K562 (cell line): ENCODE measurements around the gene SLC13A3. TPM values are rescaled to one million over a fixed set of nuclear protein-coding genes. Genes with fewer than 3 reads are reported as not detected.

Experiments
- BCOR ChIP-seq: fragments of 450-650 bp; IDR thresholded peaks from 2 replicates; pipeline ENCODE4 v1.6.1; 2016
- CTCF ChIP-seq, 3 experiments: IDR thresholded peaks in 2 of 3; conservative IDR thresholded peaks in 1 of 3; 2 replicates each; pipeline ENCODE4 v1.5.1; 2011 to 2012; ENCODE audit warnings: low read length in 3 of 3, mild to moderate bottlenecking in 3 of 3, control low read depth in 2 of 3, improper control_type of control experiment in 1 of 3, inconsistent platforms in 1 of 3, low read depth in 1 of 3, mixed read lengths in 1 of 3, moderate library complexity in 1 of 3; ENCODE audit not compliant: insufficient read depth in 2 of 3
- HDAC6 ChIP-seq: IDR thresholded peaks from 2 replicates; pipeline ENCODE4 v1.6.1; 2012; ENCODE audit warnings: low read depth, mild to moderate bottlenecking, control low read depth, inconsistent platforms, low read length, moderate library complexity
- HDGF ChIP-seq: fragments of 450-650 bp; IDR thresholded peaks from 2 replicates; pipeline ENCODE4 v1.6.1; 2016
- HNRNPL ChIP-seq: fragments of 200-400 bp; formaldehyde crosslinking; IDR thresholded peaks from 2 replicates; pipeline ENCODE4 v1.6.1; 2017; ENCODE audit warnings: low read depth, mild to moderate bottlenecking, low read length
- KHSRP ChIP-seq: fragments of 450-650 bp; IDR thresholded peaks from 2 replicates; pipeline ENCODE4 v1.6.1; 2017
- MAFF ChIP-seq: IDR thresholded peaks from 2 replicates; pipeline ENCODE4 v1.6.1; 2012; ENCODE audit warnings: low read length, improper control_type of control experiment
- MXI1 ChIP-seq: IDR thresholded peaks from 2 replicates; pipeline ENCODE4 v1.6.1; 2011; ENCODE audit warnings: low read depth, mild to moderate bottlenecking, improper control_type of control experiment, low read length
- NFYB ChIP-seq: IDR thresholded peaks from 2 replicates; pipeline ENCODE4 v1.6.1; 2011; ENCODE audit warnings: mild to moderate bottlenecking, moderate library complexity; ENCODE audit not compliant: insufficient read length; ENCODE audit errors: extremely low read depth
- NR1H2 ChIP-seq: sonication (generic); formaldehyde crosslinking; IDR thresholded peaks from 2 replicates; pipeline ENCODE4 v1.4.0; 2020; ENCODE audit warnings: mild to moderate bottlenecking, missing genetic modification reagents
- POLR3G ChIP-seq: IDR thresholded peaks from 2 replicates; pipeline ENCODE4 v1.6.1; 2011; ENCODE audit not compliant: insufficient read length, insufficient replicate concordance; ENCODE audit errors: extremely low read depth
- PTBP1 ChIP-seq: fragments of 200-400 bp; formaldehyde crosslinking; IDR thresholded peaks from 2 replicates; pipeline ENCODE4 v1.6.1; 2017; ENCODE audit warnings: low read depth, low read length
- SMARCA4 ChIP-seq: fragments of 450-650 bp; IDR thresholded peaks from 2 replicates; pipeline ENCODE4 v1.6.1; 2016
- SREBF2 ChIP-seq: sonication (generic); formaldehyde crosslinking; IDR thresholded peaks from 2 replicates; pipeline ENCODE4 v1.4.0; 2020; ENCODE audit warnings: mild to moderate bottlenecking, missing genetic modification reagents
- TCF3 ChIP-seq: sonication (generic); formaldehyde crosslinking; IDR thresholded peaks from 2 replicates; pipeline ENCODE4 v1.4.0; 2020; ENCODE audit warnings: mild to moderate bottlenecking, missing genetic modification reagents
- TRIM24 ChIP-seq, 2 experiments: fragments of 450-650 bp; IDR thresholded peaks; 2 replicates each; pipeline ENCODE4 v1.6.1; 2016
- ZBTB49 ChIP-seq: sonication (generic); formaldehyde crosslinking; IDR thresholded peaks from 2 replicates; pipeline ENCODE4 v1.8.0; 2022; ENCODE audit warnings: missing genetic modification reagents, mild to moderate bottlenecking, borderline replicate concordance
- ZC3H11A ChIP-seq: IDR thresholded peaks from 2 replicates; pipeline ENCODE4 v1.6.1; 2012; ENCODE audit warnings: low read depth, low read length, improper control_type of control experiment
- ZNF217 ChIP-seq: sonication (generic); formaldehyde crosslinking; IDR thresholded peaks from 2 replicates; pipeline ENCODE4 v1.8.0; 2022; ENCODE audit warnings: mild to moderate bottlenecking, missing genetic modification reagents
- ZNF23 ChIP-seq: fragments of 250-450 bp; sonication (Bioruptor Pico); IDR thresholded peaks from 2 replicates; pipeline ENCODE4 v1.4.0; 2020; ENCODE audit warnings: mild to moderate bottlenecking
- ZNF384 ChIP-seq: IDR thresholded peaks from 2 replicates; pipeline ENCODE4 v1.6.1; 2012; ENCODE audit warnings: low read depth, low read length, improper control_type of control experiment
- ZNF436 ChIP-seq: fragments of 250-450, 450-650 bp; sonication (Bioruptor Pico); formaldehyde crosslinking; IDR thresholded peaks from 2 replicates; pipeline ENCODE4 v1.7.0; 2020; ENCODE audit warnings: mild to moderate bottlenecking
- ZNF57 ChIP-seq: fragments of 450-650 bp; formaldehyde crosslinking; IDR thresholded peaks from 2 replicates; pipeline ENCODE4 v1.4.0; 2020; ENCODE audit warnings: mild to moderate bottlenecking, moderate library complexity
- ZNF79 ChIP-seq: fragments of 250-450 bp; sonication (Bioruptor Pico); IDR thresholded peaks from 2 replicates; pipeline ENCODE4 v1.4.0; 2020; ENCODE audit warnings: low read depth, mild to moderate bottlenecking, moderate library complexity
- polyA plus RNA-seq, 8 experiments: library from polyadenylated mRNA; depleted of rRNA in 4 of 8; stranded (reverse) in 5 of 8; unstranded in 3 of 8; fragments of >200 nt; fragmentation: Nextera tagmentation in 2 of 8; fragmentation: Illumina TruSeq in 1 of 8; extraction: Ambion mirVana in 2 of 8; extraction: Trizol in 1 of 8; gene quantifications; 2 replicates each; pipeline versions ENCODE4 v1.2.1 to v1.2.3, GENCODE V29; 2011 to 2014; ENCODE audit warnings: inconsistent platforms in 1 of 8, missing spikeins in 1 of 8
- total RNA-seq, 7 experiments: library from RNA; depleted of rRNA in 6 of 7; stranded (reverse); fragments of >200 nt in 6 of 7; fragmentation: Illumina TruSeq in 2 of 7; extraction: Trizol in 2 of 7; gene quantifications; 2 replicates each; pipeline versions ENCODE4 v1.2.1 to v1.2.3, GENCODE V29; 2011 to 2021; ENCODE audit warnings: low replicate concordance in 1 of 7
- TF ChIP-seq, protein P1 (sequence below): fragments of 250-450 bp; sonication (Bioruptor Pico); IDR thresholded peaks from 2 replicates; pipeline ENCODE4 v1.8.0; 2022; ENCODE audit warnings: moderate library complexity, mild to moderate bottlenecking, inconsistent platforms

Gene SLC13A3
- total and polyA plus RNA-seq, 9 of the 15 experiments (the other 6 are each of a cell fraction or from before 2014, with no cell fraction given) = 5.5 to 16.4 (median 8.5) TPM

DNA sequence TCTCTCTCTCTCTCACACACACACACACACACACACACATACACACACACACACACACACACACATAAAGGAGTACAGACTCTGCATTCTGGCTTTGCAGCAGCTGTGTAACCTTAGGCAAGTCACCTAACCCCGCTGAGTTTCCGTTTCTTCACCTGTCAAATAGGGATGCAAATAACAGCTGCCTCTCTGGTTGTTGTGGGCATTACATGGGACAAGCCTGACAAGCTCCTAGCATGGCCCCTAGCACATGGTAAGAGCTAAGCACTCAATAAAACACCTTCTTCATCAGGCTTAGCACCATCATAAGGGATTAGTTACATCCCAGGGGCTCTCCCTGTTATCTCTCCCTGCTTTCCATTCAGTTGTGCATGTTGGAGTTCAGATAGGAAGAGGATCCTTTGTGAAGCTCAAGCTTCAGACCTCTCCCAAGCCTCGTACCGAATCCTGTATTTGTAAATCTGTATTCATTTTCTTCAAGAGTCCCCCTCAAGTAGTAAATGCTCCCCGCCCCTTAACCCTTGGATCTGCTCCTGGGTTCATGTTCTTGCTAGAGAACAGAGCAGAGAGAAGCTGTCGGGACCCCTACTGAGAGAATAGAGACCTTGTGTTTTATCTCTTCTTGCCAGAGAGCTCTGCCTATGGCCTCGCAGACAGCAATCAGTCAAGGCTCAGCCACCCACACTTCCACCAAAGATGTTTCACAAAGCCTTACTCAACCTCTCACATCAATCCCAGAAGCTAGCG is 2.2 kb downstream of the SLC13A3 start (continued):
- no peak for TF ChIP-seq ZNF57 (CRISPR knock-in tag)
- TF ChIP-seq TRIM24 (IDR thresholded peaks at IDR 0.05) = peak; percentile 35 to 67; a peak in 3 of 4 replicates
- no peak for TF ChIP-seq PTBP1
- TF ChIP-seq HNRNPL = no peak
- TF ChIP-seq POLR3G = no peak
- TF ChIP-seq TCF3 = peak; percentile 87
- TF ChIP-seq ZNF384 = no peak
- peak; percentile 80; the same call in 1 of the 2 replicates for TF ChIP-seq HDGF
- no peak for TF ChIP-seq ZNF23 (CRISPR knock-in tag)
- TF ChIP-seq CTCF (IDR thresholded peaks at IDR 0.05 in 2 of 3, conservative IDR thresholded peaks at IDR 0.05 in 1 of 3; ENCODE audit: insufficient read depth in 2 of 3, low read depth in 1 of 3, low read length in 3 of 3) = peak; percentile 14 to 22 (median 19); a peak in 1 of 6 replicates
- TF ChIP-seq ZBTB49 (CRISPR knock-in tag) = no peak
- no peak for TF ChIP-seq ZNF79 (CRISPR knock-in tag)
- no peak for TF ChIP-seq HDAC6
- no peak for TF ChIP-seq ZNF436 (CRISPR knock-in tag)
- TF ChIP-seq MXI1 = no peak
- no peak for TF ChIP-seq KHSRP
- TF ChIP-seq NR1H2 = no peak
- TF ChIP-seq SREBF2 (CRISPR knock-in tag) = no peak
- no peak for TF ChIP-seq ZNF217 (CRISPR knock-in tag)
- TF ChIP-seq, protein P1, sequence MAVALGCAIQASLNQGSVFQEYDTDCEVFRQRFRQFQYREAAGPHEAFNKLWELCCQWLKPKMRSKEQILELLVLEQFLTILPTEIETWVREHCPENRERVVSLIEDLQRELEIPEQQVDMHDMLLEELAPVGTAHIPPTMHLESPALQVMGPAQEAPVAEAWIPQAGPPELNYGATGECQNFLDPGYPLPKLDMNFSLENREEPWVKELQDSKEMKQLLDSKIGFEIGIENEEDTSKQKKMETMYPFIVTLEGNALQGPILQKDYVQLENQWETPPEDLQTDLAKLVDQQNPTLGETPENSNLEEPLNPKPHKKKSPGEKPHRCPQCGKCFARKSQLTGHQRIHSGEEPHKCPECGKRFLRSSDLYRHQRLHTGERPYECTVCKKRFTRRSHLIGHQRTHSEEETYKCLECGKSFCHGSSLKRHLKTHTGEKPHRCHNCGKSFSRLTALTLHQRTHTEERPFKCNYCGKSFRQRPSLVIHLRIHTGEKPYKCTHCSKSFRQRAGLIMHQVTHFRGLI (CRISPR knock-in tag) = no peak
- TF ChIP-seq BCOR = peak; percentile 75
- no peak for TF ChIP-seq MAFF
- peak; percentile 76 for TF ChIP-seq SMARCA4
- TF ChIP-seq NFYB = no peak
- no peak for TF ChIP-seq ZC3H11A
